ENCODE results near the gene MS4A6E. TPM values are rescaled to one million over a fixed set of nuclear protein-coding genes. Genes with fewer than 3 reads are reported as not detected.
A peak's percentile ranks its signal among the peaks of the same experiment; 100 is the strongest.
"Not testable (repeated sequence)": the region's sequence is repeated elsewhere in the genome, so short reads cannot be mapped to it uniquely, and the experiment has no call there.

Gene MS4A6E
- total RNA-seq, 1 experiment from 2014 or later, result not detected

- DNase-seq (ENCODE audit: extremely low read depth, low read depth), result peak; percentile 32
These were observed 7.1 kb downstream of the MS4A6E start for GRCh38 chr11:60334005-60334620.

- DNase-seq (ENCODE audit: extremely low read depth, low read depth), result no peak
These were observed 9.8 kb downstream of the MS4A6E start for GRCh38 chr11:60336767-60337391.

- no peak for DNase-seq (ENCODE audit: extremely low read depth, low read depth)
These were observed 11.0 kb downstream of the MS4A6E start for GRCh38 chr11:60338053-60338452.

- DNase-seq (ENCODE audit: extremely low read depth, low read depth), result no peak
These were observed 12.3 kb downstream of the MS4A6E start for GRCh38 chr11:60339356-60339755.

GRCh38 chr11:60343094-60343704, 16.1 kb downstream of the MS4A6E start:
- no peak for DNase-seq (ENCODE audit: extremely low read depth, low read depth)

GRCh38 chr11:60344146-60344545, 17.1 kb downstream of the MS4A6E start:
- DNase-seq (ENCODE audit: extremely low read depth, low read depth), result no peak

- no peak for DNase-seq (ENCODE audit: extremely low read depth, low read depth)
These were observed 18.4 kb downstream of the MS4A6E start for GRCh38 chr11:60345489-60345888.

- DNase-seq (ENCODE audit: extremely low read depth, low read depth), result no peak
These were observed 20.2 kb downstream of the MS4A6E start for GRCh38 chr11:60347084-60347797.

- no peak for DNase-seq (ENCODE audit: extremely low read depth, low read depth)
These were observed 21.1 kb downstream of the MS4A6E start for GRCh38 chr11:60348116-60348515.

- no peak for DNase-seq (ENCODE audit: extremely low read depth, low read depth)
These were observed 22.9 kb downstream of the MS4A6E start for GRCh38 chr11:60349990-60350389.

- DNase-seq (ENCODE audit: extremely low read depth, low read depth), result no peak
These were observed 30.7 kb downstream of the MS4A6E start for GRCh38 chr11:60357771-60358170.

- no peak for DNase-seq (ENCODE audit: extremely low read depth, low read depth)
These were observed 33.6 kb downstream of the MS4A6E start for GRCh38 chr11:60360621-60361020.

- no peak for DNase-seq (ENCODE audit: extremely low read depth, low read depth)
These were observed 35.2 kb downstream of the MS4A6E start for GRCh38 chr11:60362241-60362640.

- peak; percentile 48 for DNase-seq (ENCODE audit: extremely low read depth, low read depth)
These were observed 36.8 kb downstream of the MS4A6E start for GRCh38 chr11:60363542-60364470.

- not testable (repeated sequence) for DNase-seq (ENCODE audit: extremely low read depth, low read depth)
These were observed 39.3 kb downstream of the MS4A6E start for GRCh38 chr11:60366262-60366904.

GRCh38 chr11:60367009-60367408, 40.0 kb downstream of the MS4A6E start:
- DNase-seq (ENCODE audit: extremely low read depth, low read depth), result no peak

GRCh38 chr11:60367896-60368295, 40.8 kb downstream of the MS4A6E start:
- no peak for DNase-seq (ENCODE audit: extremely low read depth, low read depth)

- DNase-seq (ENCODE audit: extremely low read depth, low read depth), result no peak
These were observed 43.3 kb downstream of the MS4A6E start for GRCh38 chr11:60370252-60370810.

GRCh38 chr11:60370811-60371298, 43.8 kb downstream of the MS4A6E start:
- no peak for DNase-seq (ENCODE audit: extremely low read depth, low read depth)
